HL-60 (cell line): ENCODE measurements around the gene KPTN.
A peak's percentile ranks its signal among the peaks of the same experiment; 100 is the strongest.

Source experiments
- DNase-seq, 2 experiments: peaks; one replicate each; pipeline ENCODE4 v3.0.0-alpha.2; 2010 to 2020; ENCODE audit warnings: low read depth in 1 of 2, low spot score in 1 of 2
- H3K27ac ChIP-seq: fragments of 250-450 bp; sonication (Bioruptor Pico); replicated peaks from 2 replicates; pipeline ENCODE4 v1.5.1; 2020; ENCODE audit warnings: mild to moderate bottlenecking, moderate library complexity
- H3K27me3 ChIP-seq: fragments of 250-450 bp; sonication (Bioruptor Pico); 2 replicates; pipeline ENCODE4 v1.5.1; 2021; ENCODE audit warnings: mild to moderate bottlenecking, moderate library complexity; ENCODE audit not compliant: insufficient read depth, poor library complexity, severe bottlenecking
- H3K4me3 ChIP-seq: replicated peaks from 2 replicates; pipeline ENCODE4 v1.5.1; 2011; ENCODE audit warnings: mild to moderate bottlenecking, control low read depth, low read length; ENCODE audit not compliant: insufficient read depth
- CTCF ChIP-seq: IDR thresholded peaks from one replicate; pipeline ENCODE4 v1.5.1; 2011; ENCODE audit warnings: low read length, control low read depth, inconsistent platforms; ENCODE audit not compliant: insufficient read depth
- GABPA ChIP-seq: IDR thresholded peaks from 2 replicates; pipeline ENCODE4 v1.6.1; 2012; ENCODE audit warnings: low read depth
- POLR2AphosphoS5 ChIP-seq: IDR thresholded peaks from 2 replicates; pipeline ENCODE4 v1.6.1; 2012; ENCODE audit warnings: low read depth
- REST ChIP-seq: IDR thresholded peaks from 2 replicates; pipeline ENCODE4 v1.6.1; 2012; ENCODE audit warnings: low read depth; ENCODE audit not compliant: insufficient replicate concordance
- SPI1 ChIP-seq: IDR thresholded peaks from 2 replicates; pipeline ENCODE4 v1.6.1; 2012; ENCODE audit warnings: low read depth, mild to moderate bottlenecking, borderline replicate concordance

KPTN gene

GRCh38 chr19:47430041-47430802 is 53.8 kb downstream of the KPTN start:
- no peak overlapping the region for H3K27ac ChIP-seq
- TF ChIP-seq REST (no peak), CTCF (no peak), SPI1 (no peak), POLR2AphosphoS5 (no peak), GABPA (no peak)
- DNase-seq: peak in 1 of 2 experiments; percentile 23
- peaks cover 27% of the 10 kb centered on the region for H3K27me3 ChIP-seq
- H3K4me3 ChIP-seq: no peak overlapping the region

- no peak for DNase-seq
- TF ChIP-seq CTCF: no peak
- no peak for TF ChIP-seq REST
- TF ChIP-seq POLR2AphosphoS5: no peak
- TF ChIP-seq GABPA: no peak
- no peak for TF ChIP-seq SPI1
- Histone ChIP-seq H3K4me3 (no peak overlapping the region), H3K27ac (no peak overlapping the region), H3K27me3 (peaks cover 27% of the 10 kb centered on the region)
Measured at GRCh38 chr19:47429140-47429793, 54.8 kb downstream of the KPTN start.

GRCh38 chr19:47428177-47428894 is 55.7 kb downstream of the KPTN start:
- H3K27ac ChIP-seq: no peak overlapping the region
- no peak for TF ChIP-seq REST
- TF ChIP-seq SPI1: no peak
- TF ChIP-seq POLR2AphosphoS5: no peak
- no peak for TF ChIP-seq GABPA
- TF ChIP-seq CTCF: no peak
- peaks cover 34% of the 10 kb centered on the region for H3K27me3 ChIP-seq
- DNase-seq: peak; percentile 49 to 66
- H3K4me3 ChIP-seq: no peak overlapping the region
